ENCODE results near the gene GALNT15.

GALNT15 gene

DNA sequence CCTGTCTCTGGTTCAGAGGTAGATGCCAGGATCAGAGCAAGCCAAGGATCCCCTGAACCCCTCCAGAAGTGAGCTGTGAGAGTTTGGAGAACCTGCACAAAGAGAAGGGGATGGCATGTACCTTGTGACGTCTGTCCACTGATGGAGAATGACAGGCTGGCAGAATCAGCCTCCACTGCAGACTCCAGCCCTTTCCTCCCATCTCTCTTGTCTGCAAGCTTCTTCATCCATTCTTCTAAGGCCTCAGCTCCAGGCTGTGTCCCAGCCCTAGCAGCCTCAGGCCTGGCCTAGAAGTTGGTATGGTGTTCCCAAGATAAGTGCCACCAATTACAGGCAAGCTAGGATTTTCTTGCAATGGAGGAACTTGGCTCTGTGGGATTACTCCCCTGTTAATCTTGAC, 8.6 kb downstream of the GALNT15 start:
- FAIRE-seq (no peak), DNase-seq (ENCODE audit: extremely low spot score, insufficient read length, low read depth) (no peak)

- FAIRE-seq = no peak
- no peak for DNase-seq (ENCODE audit: extremely low spot score, insufficient read length, low read depth)
Observed at GRCh38 chr3:16183601-16184270, 9.3 kb downstream of the GALNT15 start.

- DNase-seq (ENCODE audit: extremely low spot score, insufficient read length, low read depth) (no peak), FAIRE-seq (no peak)
Observed at GRCh38 chr3:16186086-16186485, 11.6 kb downstream of the GALNT15 start.

DNA sequence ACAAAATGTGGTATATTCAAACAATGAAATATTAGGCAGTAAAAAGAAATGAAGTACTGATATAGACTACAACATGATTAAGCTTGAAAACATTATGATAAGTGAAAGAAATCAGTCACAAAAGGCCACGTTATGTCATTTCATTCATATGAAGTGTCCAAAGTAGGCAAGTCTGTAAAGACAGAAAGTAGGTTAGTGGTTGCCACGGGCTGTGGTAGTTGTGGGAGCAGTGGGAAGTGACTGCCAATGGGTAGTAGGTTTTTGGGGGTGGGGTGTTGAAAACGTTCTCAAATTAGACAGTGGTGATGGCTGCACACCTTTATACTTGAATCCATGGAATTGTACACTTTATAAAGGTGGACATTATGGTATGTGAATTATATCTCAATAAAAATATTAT, 12.1 kb downstream of the GALNT15 start:
- FAIRE-seq (no peak), DNase-seq (ENCODE audit: extremely low spot score, insufficient read length, low read depth) (no peak)

GRCh38 chr3:16187213-16187790, 12.8 kb downstream of the GALNT15 start:
- DNase-seq (ENCODE audit: extremely low spot score, insufficient read length, low read depth) = no peak
- no peak for FAIRE-seq

- no peak for DNase-seq (ENCODE audit: extremely low spot score, insufficient read length, low read depth)
- FAIRE-seq = no peak
Observed at GRCh38 chr3:16188071-16188470, 13.6 kb downstream of the GALNT15 start.

- FAIRE-seq = no peak
- no peak for DNase-seq (ENCODE audit: extremely low spot score, insufficient read length, low read depth)
Observed at GRCh38 chr3:16189201-16189600, 14.7 kb downstream of the GALNT15 start.

GRCh38 chr3:16190704-16191103, 16.2 kb downstream of the GALNT15 start:
- FAIRE-seq (no peak), DNase-seq (ENCODE audit: extremely low spot score, insufficient read length, low read depth) (no peak)

DNA sequence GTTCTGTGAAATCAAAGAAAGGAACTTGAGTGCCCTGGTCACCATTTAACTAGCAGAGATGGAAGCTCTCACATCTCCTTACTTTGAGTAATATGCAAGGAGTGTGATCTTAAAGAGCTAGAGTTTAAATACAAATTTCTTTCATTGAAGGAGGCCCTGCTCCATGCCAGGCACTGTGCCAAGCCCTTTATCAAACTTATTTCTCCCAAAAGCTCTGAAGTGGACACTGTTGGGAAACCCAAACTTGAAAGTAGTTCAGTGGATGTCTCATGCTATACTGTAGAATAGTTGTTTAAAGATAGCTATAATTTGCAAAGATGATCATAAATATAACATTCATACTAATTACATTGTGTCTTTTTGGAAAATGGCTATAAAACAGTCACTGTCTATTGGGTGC, 17.1 kb downstream of the GALNT15 start:
- DNase-seq (ENCODE audit: extremely low spot score, insufficient read length, low read depth) = no peak
- FAIRE-seq = no peak

DNA sequence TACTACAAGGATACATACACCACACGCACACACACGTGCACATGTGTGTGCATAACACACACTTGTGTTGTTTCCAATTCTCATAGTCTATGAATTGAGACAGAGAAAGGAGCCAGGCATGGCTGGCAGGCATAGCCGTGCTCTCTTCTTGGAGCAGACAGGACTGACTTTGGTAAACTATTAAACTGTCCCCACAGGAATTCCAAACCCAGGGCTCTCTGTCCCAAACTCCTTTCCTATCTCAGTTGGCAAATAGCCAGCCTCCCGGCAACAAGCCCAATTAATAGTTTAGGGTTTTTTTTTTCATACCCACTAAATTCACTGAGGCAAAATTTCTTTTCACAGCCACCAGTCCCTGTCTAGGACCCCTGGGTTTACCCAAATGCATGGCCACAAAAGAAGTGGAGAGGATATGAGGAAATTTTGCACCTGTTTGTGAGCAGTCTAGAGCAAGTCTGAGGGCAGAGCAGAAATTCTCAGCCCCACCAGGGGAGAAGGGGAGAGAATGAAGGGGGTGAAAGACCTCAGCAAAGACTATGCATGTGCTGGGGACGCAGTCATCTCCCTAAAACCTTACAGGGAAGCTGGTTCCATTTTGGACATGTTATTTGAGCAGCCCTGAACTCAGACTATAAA, 17.8 kb downstream of the GALNT15 start:
- FAIRE-seq = no peak
- no peak for DNase-seq (ENCODE audit: extremely low spot score, insufficient read length, low read depth)

DNA sequence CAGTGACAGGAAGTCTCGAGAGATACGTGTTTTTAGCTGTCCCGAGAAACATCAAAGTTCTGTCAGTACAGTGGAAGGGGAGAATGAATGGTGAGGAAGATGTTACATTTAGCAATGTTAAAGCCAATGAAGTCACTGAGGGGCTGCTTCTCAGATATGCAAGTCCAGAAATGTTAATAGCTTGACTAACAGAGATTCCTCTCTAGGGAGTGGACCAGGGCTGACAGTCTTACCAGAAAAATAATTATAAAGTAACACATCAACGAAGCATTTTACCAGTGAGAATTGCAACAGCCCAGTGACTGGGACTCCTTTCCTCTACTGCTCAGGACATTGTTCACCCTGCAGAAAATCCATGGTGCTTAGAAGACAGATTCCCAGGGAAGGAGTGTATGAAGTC, 23.9 kb downstream of the GALNT15 start:
- DNase-seq (ENCODE audit: extremely low spot score, insufficient read length, low read depth) (no peak), FAIRE-seq (no peak)

- FAIRE-seq (no peak), DNase-seq (ENCODE audit: extremely low spot score, insufficient read length, low read depth) (no peak)
Observed at GRCh38 chr3:16199769-16200168, 25.3 kb downstream of the GALNT15 start.

DNA sequence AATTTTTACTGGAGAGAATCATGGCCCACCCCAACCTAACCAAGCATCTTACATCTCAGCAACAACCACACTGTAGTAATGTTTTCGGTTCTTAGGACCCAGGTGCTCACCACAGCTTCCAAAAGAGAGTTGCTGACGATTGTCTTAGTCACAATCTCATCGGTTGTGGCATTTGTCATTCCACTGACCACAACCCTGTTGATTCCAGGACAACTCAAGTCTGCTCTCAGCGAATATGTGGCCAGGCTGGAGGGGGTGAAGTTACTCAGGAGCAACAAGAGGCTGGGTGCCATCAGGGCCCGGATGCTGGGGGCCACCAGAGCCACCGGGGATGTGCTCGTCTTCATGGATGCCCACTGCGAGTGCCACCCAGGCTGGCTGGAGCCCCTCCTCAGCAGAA, 25.9 kb downstream of the GALNT15 start:
- FAIRE-seq (no peak), DNase-seq (ENCODE audit: extremely low spot score, insufficient read length, low read depth) (no peak)

DNA sequence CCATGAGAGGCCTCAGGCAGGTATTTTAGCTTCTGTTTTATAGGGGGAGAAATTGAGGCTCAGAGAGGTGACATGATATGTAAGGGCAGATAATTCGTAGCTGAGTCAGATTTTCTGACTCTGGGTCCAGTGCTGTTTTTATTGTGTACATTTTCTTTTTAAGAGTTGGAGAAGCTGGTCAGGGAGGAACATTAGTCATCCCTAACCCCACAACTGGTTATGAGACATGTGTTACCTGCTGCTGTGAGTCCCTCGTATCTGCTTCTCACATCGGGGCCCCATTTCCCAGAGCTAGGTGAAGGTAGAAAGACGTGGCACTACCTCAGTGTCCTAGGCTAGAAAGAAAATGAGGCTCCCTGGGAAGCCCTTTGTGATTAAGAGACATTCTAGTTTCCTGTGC, 28.6 kb downstream of the GALNT15 start:
- DNase-seq (ENCODE audit: extremely low spot score, insufficient read length, low read depth) (no peak), FAIRE-seq (no peak)

DNA sequence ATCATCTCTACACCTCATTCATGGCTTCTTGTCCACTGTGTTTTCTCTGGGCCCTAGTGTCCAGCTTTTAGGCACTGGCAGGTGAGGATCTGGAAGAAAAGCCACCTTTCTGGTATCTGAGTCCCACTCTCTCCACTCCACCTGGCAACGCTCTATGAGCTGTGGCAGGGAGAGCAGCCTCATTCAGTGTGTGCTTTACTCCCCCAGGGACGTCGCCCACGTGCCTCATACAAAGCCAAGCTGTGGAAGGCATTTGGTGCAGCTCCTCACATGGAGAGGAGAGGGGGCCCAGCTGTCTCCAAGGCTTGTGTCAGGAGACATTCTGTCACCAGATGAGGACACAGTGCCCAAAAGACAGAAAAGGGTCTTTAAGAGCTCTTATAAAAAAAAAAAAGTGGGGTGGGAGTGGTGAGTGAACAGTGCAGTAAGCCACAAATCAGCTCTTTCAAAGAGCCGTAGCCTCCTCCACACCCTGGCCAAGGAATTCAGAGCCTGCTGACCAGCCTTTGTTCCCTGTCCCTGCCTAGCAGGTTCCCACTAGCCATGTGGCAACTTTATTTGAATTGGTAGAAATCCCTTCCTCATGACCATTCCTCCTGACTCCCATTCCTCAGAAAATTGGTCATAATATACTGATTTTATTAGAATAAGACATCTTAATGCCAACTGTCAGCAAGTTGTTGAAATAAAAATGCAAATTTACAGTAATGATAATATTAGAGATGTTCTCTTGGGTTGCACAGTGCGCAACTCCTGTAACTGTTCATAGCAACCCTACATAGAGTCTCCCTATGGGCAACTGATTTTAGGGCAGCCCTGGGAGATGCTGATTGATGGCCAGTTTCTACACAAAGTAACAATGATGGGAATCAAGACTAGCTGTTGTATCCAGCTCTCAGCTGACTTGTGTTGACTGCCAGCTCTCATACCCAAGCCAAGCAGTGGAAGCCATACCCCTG, 29.5 kb downstream of the GALNT15 start:
- no peak for FAIRE-seq
- DNase-seq (ENCODE audit: extremely low spot score, insufficient read length, low read depth) = no peak

- FAIRE-seq (no peak), DNase-seq (ENCODE audit: extremely low spot score, insufficient read length, low read depth) (no peak)
Observed at GRCh38 chr3:16204751-16205150, 30.3 kb downstream of the GALNT15 start.

- no peak for DNase-seq (ENCODE audit: extremely low spot score, insufficient read length, low read depth)
- FAIRE-seq = no peak
Observed at GRCh38 chr3:16205156-16205870, 30.8 kb downstream of the GALNT15 start.

GRCh38 chr3:16207031-16207430, 32.6 kb downstream of the GALNT15 start:
- FAIRE-seq (no peak), DNase-seq (ENCODE audit: extremely low spot score, insufficient read length, low read depth) (no peak)

GRCh38 chr3:16211176-16211904, 36.9 kb downstream of the GALNT15 start:
- DNase-seq (ENCODE audit: extremely low spot score, insufficient read length, low read depth) = no peak
- no peak for FAIRE-seq

Measured in GM18507 (cell line).